NB4 (cell line): Measurements from ENCODE around the gene ORC4.

ENCODE experiments used
- DNase-seq: peaks from one replicate; pipeline ENCODE4 v3.0.0; 2010; ENCODE audit warnings: low read depth
- H3K4me3 ChIP-seq: one replicate; pipeline ENCODE4 v1.5.1; 2011; ENCODE audit warnings: mild to moderate bottlenecking, low read depth, low read length, moderate library complexity
- MYC ChIP-seq: IDR thresholded peaks from 2 replicates; pipeline ENCODE4 v1.6.1; 2011; ENCODE audit warnings: low read depth, low read length
- POLR2A ChIP-seq: IDR thresholded peaks from 2 replicates; pipeline ENCODE4 v1.6.1; 2011; ENCODE audit warnings: mild to moderate bottlenecking; ENCODE audit not compliant: insufficient read length; ENCODE audit errors: extremely low read depth
- TF ChIP-seq, protein P1 (sequence below): IDR thresholded peaks from 2 replicates; pipeline ENCODE4 v1.6.1; 2011; ENCODE audit warnings: low read depth, low read length
- TF ChIP-seq, protein P2 (sequence below): IDR thresholded peaks from one replicate; pipeline ENCODE4 v1.5.1; 2012; ENCODE audit warnings: low read depth, low read length

ORC4 gene

DNA sequence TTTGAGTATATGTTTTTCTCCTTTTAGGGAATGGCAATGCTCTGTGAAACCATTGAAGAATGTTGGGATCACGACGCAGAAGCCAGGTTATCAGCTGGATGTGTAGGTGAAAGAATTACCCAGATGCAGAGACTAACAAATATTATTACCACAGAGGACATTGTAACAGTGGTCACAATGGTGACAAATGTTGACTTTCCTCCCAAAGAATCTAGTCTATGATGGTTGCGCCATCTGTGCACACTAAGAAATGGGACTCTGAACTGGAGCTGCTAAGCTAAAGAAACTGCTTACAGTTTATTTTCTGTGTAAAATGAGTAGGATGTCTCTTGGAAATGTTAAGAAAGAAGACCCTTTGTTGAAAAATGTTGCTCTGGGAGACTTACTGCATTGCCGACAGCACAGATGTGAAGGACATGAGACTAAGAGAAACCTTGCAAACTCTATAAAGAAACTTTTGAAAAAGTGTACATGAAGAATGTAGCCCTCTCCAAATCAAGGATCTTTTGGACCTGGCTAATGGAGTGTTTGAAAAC lies 93.4 kb downstream of the ORC4 start:
- no peak overlapping the region for H3K4me3 ChIP-seq
- DNase-seq: no peak

DNA sequence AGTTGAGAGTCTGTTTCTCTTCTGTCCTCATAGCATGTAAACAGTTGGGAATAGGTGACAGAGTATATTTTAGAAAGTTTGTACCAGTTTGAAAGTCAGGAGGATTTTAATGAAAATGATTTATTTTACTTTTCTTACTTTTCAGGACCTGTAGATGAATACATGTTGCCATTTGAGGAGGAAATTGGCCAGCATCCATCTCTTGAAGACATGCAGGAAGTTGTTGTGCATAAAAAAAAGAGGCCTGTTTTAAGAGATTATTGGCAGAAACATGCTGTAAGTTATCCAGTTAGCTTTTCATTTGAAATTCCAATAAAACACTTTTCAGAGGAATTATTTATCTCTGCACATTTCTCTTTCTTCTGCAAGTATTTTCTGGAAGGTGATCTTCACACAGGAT lies 94.7 kb downstream of the ORC4 start:
- DNase-seq: no peak
- TF ChIP-seq, protein P1, sequence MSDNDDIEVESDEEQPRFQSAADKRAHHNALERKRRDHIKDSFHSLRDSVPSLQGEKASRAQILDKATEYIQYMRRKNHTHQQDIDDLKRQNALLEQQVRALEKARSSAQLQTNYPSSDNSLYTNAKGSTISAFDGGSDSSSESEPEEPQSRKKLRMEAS: no peak
- TF ChIP-seq MYC (no peak), POLR2A (no peak)
- TF ChIP-seq, protein P2, sequence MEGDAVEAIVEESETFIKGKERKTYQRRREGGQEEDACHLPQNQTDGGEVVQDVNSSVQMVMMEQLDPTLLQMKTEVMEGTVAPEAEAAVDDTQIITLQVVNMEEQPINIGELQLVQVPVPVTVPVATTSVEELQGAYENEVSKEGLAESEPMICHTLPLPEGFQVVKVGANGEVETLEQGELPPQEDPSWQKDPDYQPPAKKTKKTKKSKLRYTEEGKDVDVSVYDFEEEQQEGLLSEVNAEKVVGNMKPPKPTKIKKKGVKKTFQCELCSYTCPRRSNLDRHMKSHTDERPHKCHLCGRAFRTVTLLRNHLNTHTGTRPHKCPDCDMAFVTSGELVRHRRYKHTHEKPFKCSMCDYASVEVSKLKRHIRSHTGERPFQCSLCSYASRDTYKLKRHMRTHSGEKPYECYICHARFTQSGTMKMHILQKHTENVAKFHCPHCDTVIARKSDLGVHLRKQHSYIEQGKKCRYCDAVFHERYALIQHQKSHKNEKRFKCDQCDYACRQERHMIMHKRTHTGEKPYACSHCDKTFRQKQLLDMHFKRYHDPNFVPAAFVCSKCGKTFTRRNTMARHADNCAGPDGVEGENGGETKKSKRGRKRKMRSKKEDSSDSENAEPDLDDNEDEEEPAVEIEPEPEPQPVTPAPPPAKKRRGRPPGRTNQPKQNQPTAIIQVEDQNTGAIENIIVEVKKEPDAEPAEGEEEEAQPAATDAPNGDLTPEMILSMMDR: no peak
- H3K4me3 ChIP-seq: no peak overlapping the region

More for the DNA sequence above, 93.4 kb downstream of the ORC4 start:
- TF ChIP-seq MYC: no peak
- TF ChIP-seq, protein P1: no peak

- no peak overlapping the region for H3K4me3 ChIP-seq
- no peak for DNase-seq
- TF ChIP-seq MYC (no peak), POLR2A (no peak)
- TF ChIP-seq, protein P2: no peak
- TF ChIP-seq, protein P1: no peak
Observed at GRCh38 chr2:147924647-147925046, 95.9 kb downstream of the ORC4 start.

GRCh38 chr2:147923846-147924245 lies 96.7 kb downstream of the ORC4 start:
- DNase-seq: no peak
- H3K4me3 ChIP-seq: no peak overlapping the region
- TF ChIP-seq MYC (no peak), POLR2A (no peak)
- TF ChIP-seq, protein P2: no peak
- TF ChIP-seq, protein P1: no peak

- no peak for TF ChIP-seq MYC
- TF ChIP-seq, protein P1: no peak
- TF ChIP-seq POLR2A: no peak
- no peak overlapping the region for H3K4me3 ChIP-seq
- DNase-seq: no peak
Observed at GRCh38 chr2:147917161-147917560, 103.4 kb downstream of the ORC4 start.

GRCh38 chr2:147916723-147917122 lies 103.8 kb downstream of the ORC4 start:
- no peak overlapping the region for H3K4me3 ChIP-seq
- DNase-seq: no peak
- TF ChIP-seq POLR2A (no peak), MYC (no peak)
- TF ChIP-seq, protein P2: no peak
- TF ChIP-seq, protein P1: no peak
